B cell (primary cell): Measurements from ENCODE around the gene THAP9. TPM values are rescaled to one million over a fixed set of nuclear protein-coding genes. Genes with fewer than 3 reads are reported as not detected.

Experiments used
- ATAC-seq: fragments of 200-7000 bp; cut with Tn5 transposase; one replicate; pipeline ENCODE4 v1.10.0; 2021; ENCODE audit warnings: low read depth, mild to moderate bottlenecking, moderate number of reproducible peaks, moderate library complexity
- CTCF ChIA-PET: fragments of 350-600 bp; sonication (Branson Sonifier 250); formaldehyde crosslinking; loops from one replicate; lab custom pipeline; 2021; ENCODE audit warnings: antibody characterized with exemption, inconsistent platforms; lab: Charles Lee
- POLR2A ChIA-PET: fragments of 350-600 bp; sonication (Branson Sonifier 250); formaldehyde crosslinking; loops from one replicate; lab custom pipeline; 2021; ENCODE audit warnings: antibody characterized with exemption; lab: Charles Lee
- DNase-seq: peaks from one replicate; pipeline ENCODE4 v3.0.0; 2013
- H2AFZ ChIP-seq: 2 replicates; pipeline ENCODE4 v1.6.1; 2012; ENCODE audit warnings: mild to moderate bottlenecking, low read depth, low read length; ENCODE audit not compliant: insufficient read depth, poor library complexity, severe bottlenecking
- H3K27ac ChIP-seq, 2 donors: 1 replicate in 1 of 2; 2 replicates in 1 of 2; pipeline ENCODE4 v1.5.1; 2012 to 2013; ENCODE audit warnings: low read length in 2 of 2, mild to moderate bottlenecking in 2 of 2, moderate library complexity in 1 of 2
- H3K27me3 ChIP-seq, 4 experiments: fragments of 200-600 bp in 1 of 4; sonication (generic) in 1 of 4; replicated peaks in 1 of 4; 1 replicate in 2 of 4; 2 replicates in 2 of 4; pipeline versions ENCODE4 v1.6.1 to v1.7.0; 2013 to 2016; ENCODE audit warnings: low read length in 3 of 4, mild to moderate bottlenecking in 2 of 4, mixed read lengths in 1 of 4, moderate library complexity in 1 of 4; ENCODE audit not compliant: insufficient read depth in 4 of 4, control insufficient read depth in 3 of 4; ENCODE audit errors: control extremely low read depth in 1 of 4
- H3K36me3 ChIP-seq, 2 experiments: replicated peaks in 1 of 2; 1 replicate in 1 of 2; 2 replicates in 1 of 2; pipeline versions ENCODE4 v1.6.1 to v1.7.1; 2013; ENCODE audit warnings: low read length in 1 of 2; ENCODE audit not compliant: insufficient read depth in 2 of 2, control insufficient read depth in 1 of 2; ENCODE audit errors: control extremely low read depth in 1 of 2, extremely low read depth in 1 of 2
- H3K4me1 ChIP-seq, 2 donors: fragments of 200-600 bp in 1 of 2; sonication (generic) in 1 of 2; 1 replicate in 1 of 2; 2 replicates in 1 of 2; pipeline versions ENCODE4 v1.5.1 to v1.6.1; 2013 to 2017; ENCODE audit warnings: low read length in 2 of 2; ENCODE audit not compliant: control insufficient read depth in 2 of 2, insufficient read depth in 2 of 2
- H3K4me2 ChIP-seq: replicated peaks from 2 replicates; pipeline ENCODE3; 2012; ENCODE audit warnings: mild to moderate bottlenecking, low read depth, low read length; ENCODE audit not compliant: poor library complexity, severe bottlenecking
- H3K4me3 ChIP-seq, 5 experiments: fragments of 200-600 bp in 1 of 5; sonication (generic) in 1 of 5; 1 replicate in 3 of 5; 2 replicates in 2 of 5; pipeline versions ENCODE4 v1.5.1 to v1.7.0; 2011 to 2016; ENCODE audit warnings: low read length in 4 of 5, mild to moderate bottlenecking in 4 of 5, low read depth in 2 of 5, control low read depth in 1 of 5, moderate library complexity in 1 of 5; ENCODE audit not compliant: insufficient read depth in 1 of 5; ENCODE audit errors: control extremely low read depth in 1 of 5, extremely low read depth in 1 of 5
- H3K79me2 ChIP-seq: fragments of 200-600 bp; sonication (generic); one replicate; pipeline ENCODE4 v1.6.0; 2016; ENCODE audit warnings: low read length; ENCODE audit not compliant: control insufficient read depth, insufficient read depth
- H3K9ac ChIP-seq: fragments of 200-600 bp; sonication (generic); 2 replicates; pipeline ENCODE4 v1.6.1; 2017; ENCODE audit warnings: mild to moderate bottlenecking, low read length, moderate library complexity
- H3K9me3 ChIP-seq, 3 donors: one replicate each; pipeline versions ENCODE4 v1.6.1 to v1.7.1; 2013; ENCODE audit warnings: low read length in 2 of 3; ENCODE audit not compliant: control insufficient read depth in 2 of 3, insufficient read depth in 1 of 3; ENCODE audit errors: control extremely low read depth in 1 of 3
- H4K20me1 ChIP-seq: 2 replicates; pipeline ENCODE4 v1.6.0; 2012; ENCODE audit warnings: mild to moderate bottlenecking, low read length; ENCODE audit not compliant: insufficient read depth, control insufficient read depth, poor library complexity, severe bottlenecking
- H3K27ac Mint-ChIP-seq: one replicate; pipeline ENCODE4 v1.8.0; 2021; ENCODE audit warnings: mixed read lengths
- H3K27me3 Mint-ChIP-seq: one replicate; pipeline ENCODE4 v1.8.0; 2021; ENCODE audit warnings: mixed read lengths
- H3K4me1 Mint-ChIP-seq: one replicate; pipeline ENCODE4 v1.8.0; 2021; ENCODE audit warnings: mixed read lengths
- H3K4me3 Mint-ChIP-seq: one replicate; pipeline ENCODE4 v1.8.0; 2021; ENCODE audit warnings: mixed read lengths
- H3K9me3 Mint-ChIP-seq: one replicate; pipeline ENCODE4 v1.8.0; 2022; ENCODE audit warnings: mixed read lengths; ENCODE audit not compliant: insufficient read depth
- CTCF ChIP-seq: fragments of 200-600 bp; IDR thresholded peaks from one replicate; pipeline ENCODE4 v1.8.0; 2022; ENCODE audit warnings: antibody characterized with exemption, mild to moderate bottlenecking
- EZH2 ChIP-seq: IDR thresholded peaks from 2 replicates; pipeline ENCODE4 v1.6.1; 2012; ENCODE audit warnings: borderline replicate concordance, low read depth, mild to moderate bottlenecking, moderate library complexity, low read length; ENCODE audit not compliant: insufficient read depth, poor library complexity, severe bottlenecking
- WGBS: methylation state at CpG from one replicate; pipeline ENCODE4 v1.1.5; 2013; ENCODE audit warnings: missing lambda C conversion rate; ENCODE audit not compliant: insufficient coverage; 5-methylcytosine and 5-hydroxymethylcytosine counted together
- intact Hi-C: fragments of 100-400 bp; cut with micrococcal nuclease; formaldehyde crosslinking; loops from one replicate; pipeline ENCODE4 v1.10.0; 2022
- polyA plus RNA-seq: library from polyadenylated mRNA; depleted of rRNA; stranded (reverse); fragments of >200 nt; gene quantifications from 2 replicates; pipeline ENCODE4 v1.2.3, GENCODE V29; 2012
- total RNA-seq, 2 donors: library from RNA; stranded (reverse); fragments of 120-200 nt in 1 of 2; gene quantifications; 1 replicate in 1 of 2; 2 replicates in 1 of 2; pipeline versions ENCODE4 v1.2.3 to v1.2.4, GENCODE V29; 2013 to 2022

Gene THAP9
- total and polyA plus RNA-seq, 2 donors (not counting 1 experiment from before 2014, with no cell fraction given) = 2.0 to 6.8 TPM

DNA sequence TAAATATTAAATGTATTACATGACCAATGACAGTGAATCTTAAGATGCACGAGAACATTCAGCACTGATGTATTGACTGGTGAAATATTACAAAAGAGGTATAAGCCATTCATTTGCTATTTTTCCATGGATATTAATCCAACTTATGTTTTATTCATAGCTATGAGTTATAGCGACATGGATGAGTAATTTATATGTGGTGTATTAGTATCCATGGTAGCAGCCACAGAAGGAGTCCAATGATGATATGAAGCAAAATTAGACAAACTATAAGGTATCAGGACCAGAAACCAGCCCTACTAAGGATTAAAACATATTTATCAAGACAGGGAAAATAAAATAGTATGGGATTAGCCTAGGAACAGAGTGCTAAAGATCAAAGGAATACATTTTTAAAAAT is 50.7 kb downstream of the THAP9 start:
- no peak overlapping the region for H3K27ac ChIP-seq
- no peak overlapping the region for H3K27ac Mint-ChIP-seq
- intact Hi-C loops = no loop called here
- H2AFZ ChIP-seq = no peak overlapping the region
- DNase-seq = no peak
- H3K4me1 ChIP-seq = no peaks in the 10 kb centered on the region
- no peak overlapping the region for H3K9ac ChIP-seq
- ATAC-seq = no peak
- no peaks in the 10 kb centered on the region for H3K27me3 ChIP-seq
- H4K20me1 ChIP-seq = no peaks in the 10 kb centered on the region
- H3K9me3 ChIP-seq = peaks cover 0 to 4% (median 0%) of the 10 kb centered on the region in 3 donors
- no peaks in the 10 kb centered on the region for H3K4me1 Mint-ChIP-seq
- no CpG with 5 or more reads among the region's 2 CpGs for WGBS
- no peaks in the 10 kb centered on the region for H3K27me3 Mint-ChIP-seq
- POLR2A ChIA-PET = no interaction called here
- H3K4me2 ChIP-seq = no peak overlapping the region
- no peak overlapping the region for H3K4me3 ChIP-seq
- H3K79me2 ChIP-seq = no peaks in the 10 kb centered on the region
- CTCF ChIA-PET = interaction anchor here (0.7 kb wide), 1 partner anchor 43 kb away, joined by 3 read pairs; no protein-coding TSS in a partner anchor
- no peaks in the 10 kb centered on the region for H3K9me3 Mint-ChIP-seq
- H3K36me3 ChIP-seq = peaks cover 1 to 2% of the 10 kb centered on the region in 2 experiments
- no peak overlapping the region for H3K4me3 Mint-ChIP-seq
- TF ChIP-seq CTCF (no peak), EZH2 (no peak)

- no peaks in the 10 kb centered on the region for H3K27me3 Mint-ChIP-seq
- ChIA-PET POLR2A (no interaction called here), CTCF (no interaction called here)
- WGBS = no CpG with 5 or more reads among the region's 4 CpGs
- Histone ChIP-seq H2AFZ (no peak overlapping the region), H3K9ac (no peak overlapping the region), H3K4me3 (no peak overlapping the region), H4K20me1 (no peaks in the 10 kb centered on the region), H3K4me1 (no peaks in the 10 kb centered on the region), H3K36me3 (peaks cover 0 to 3% of the 10 kb centered on the region in 2 experiments), H3K9me3 (peaks cover 0 to 4% (median 0%) of the 10 kb centered on the region in 3 donors), H3K79me2 (no peaks in the 10 kb centered on the region), H3K4me2 (no peak overlapping the region), H3K27me3 (no peaks in the 10 kb centered on the region), H3K27ac (no peak overlapping the region)
- DNase-seq (no peak), ATAC-seq (no peak)
- H3K4me3 Mint-ChIP-seq = no peak overlapping the region
- intact Hi-C loops = no loop called here
- H3K9me3 Mint-ChIP-seq = no peaks in the 10 kb centered on the region
- no peak overlapping the region for H3K27ac Mint-ChIP-seq
- H3K4me1 Mint-ChIP-seq = no peaks in the 10 kb centered on the region
- TF ChIP-seq CTCF = no peak
- TF ChIP-seq EZH2 = no peak
These were observed 53.7 kb downstream of the THAP9 start for GRCh38 chr4:82954212-82954611.
